HEK293 (cell line): ENCODE data around the gene CA10.

ENCODE experiments used
- CTCF ChIA-PET: fragments of 350-600 bp; formaldehyde crosslinking; extraction: SDS; loops from one replicate; lab custom pipeline; 2021; ENCODE audit warnings: antibody characterized with exemption; lab: Yijun Ruan, JAX
- POLR2A ChIA-PET: fragments of 300-600 bp; formaldehyde crosslinking; extraction: SDS; loops from one replicate; lab custom pipeline; 2020; ENCODE audit warnings: antibody characterized with exemption, inconsistent platforms; lab: Yijun Ruan, JAX
- H3K27ac ChIP-seq: fragments of 200-500 bp; sonication (Bioruptor generic); 2 replicates; pipeline ENCODE4 v1.5.1; 2014; ENCODE audit warnings: low read depth, low read length, control low read depth, inconsistent platforms; ENCODE audit errors: extremely low read depth
- H3K36me3 ChIP-seq, 2 experiments: fragments of 200-500 bp in 1 of 2; sonication (Bioruptor generic) in 1 of 2; 1 replicate in 1 of 2; 2 replicates in 1 of 2; pipeline ENCODE4 v1.5.1; 2014 to 2017; ENCODE audit warnings: inconsistent platforms in 2 of 2, low read length in 2 of 2; ENCODE audit not compliant: control insufficient read depth in 2 of 2, insufficient read depth in 1 of 2
- H3K4me1 ChIP-seq: fragments of 200-500 bp; sonication (Bioruptor generic); 2 replicates; pipeline ENCODE4 v1.5.1; 2014; ENCODE audit warnings: mild to moderate bottlenecking, low read length, inconsistent platforms; ENCODE audit not compliant: control insufficient read depth, insufficient read depth
- H3K4me3 ChIP-seq: 2 replicates; pipeline ENCODE4 v1.5.1; 2011; ENCODE audit warnings: low read depth, mild to moderate bottlenecking, control low read depth, low read length, moderate library complexity
- H3K9me3 ChIP-seq: fragments of 200-500 bp; sonication (Bioruptor generic); 2 replicates; pipeline ENCODE4 v1.5.1; 2014; ENCODE audit warnings: low read depth, low read length, inconsistent platforms; ENCODE audit not compliant: control insufficient read depth, insufficient read depth
- HIC1 ChIP-seq: fragments of 450-650 bp; formaldehyde crosslinking; IDR thresholded peaks from 2 replicates; pipeline ENCODE4 v1.5.1; 2016; ENCODE audit warnings: missing biosample characterization, missing genetic modification characterization
- HOXA7 ChIP-seq: sonication (generic); formaldehyde crosslinking; IDR thresholded peaks from 2 replicates; pipeline ENCODE4 v1.8.1; 2022; ENCODE audit warnings: missing genetic modification reagents, borderline replicate concordance
- KLF1 ChIP-seq: fragments of 450-650 bp; formaldehyde crosslinking; IDR thresholded peaks from 2 replicates; pipeline ENCODE4 v1.5.1; 2016; ENCODE audit warnings: missing biosample characterization, missing genetic modification characterization
- PATZ1 ChIP-seq: fragments of 450-650 bp; formaldehyde crosslinking; IDR thresholded peaks from 2 replicates; pipeline ENCODE4 v1.5.1; 2016; ENCODE audit warnings: missing biosample characterization, missing genetic modification characterization
- ZBTB17 ChIP-seq: fragments of 450-650 bp; formaldehyde crosslinking; IDR thresholded peaks from 2 replicates; pipeline ENCODE4 v1.5.1; 2016; ENCODE audit warnings: missing biosample characterization, missing genetic modification characterization
- ZBTB44 ChIP-seq: fragments of 450-650 bp; IDR thresholded peaks from 2 replicates; pipeline ENCODE4 v1.5.1; 2018; ENCODE audit warnings: missing biosample characterization, mild to moderate bottlenecking, missing genetic modification characterization
- ZBTB7A ChIP-seq: fragments of 450-650 bp; formaldehyde crosslinking; IDR thresholded peaks from 2 replicates; pipeline ENCODE4 v1.5.1; 2016; ENCODE audit warnings: low read depth, missing biosample characterization, missing genetic modification characterization
- ZNF112 ChIP-seq: fragments of 450-650 bp; formaldehyde crosslinking; IDR thresholded peaks from 2 replicates; pipeline ENCODE4 v1.5.0; 2017; ENCODE audit warnings: missing biosample characterization, missing genetic modification characterization
- ZNF132 ChIP-seq: fragments of 450-650 bp; formaldehyde crosslinking; IDR thresholded peaks from 2 replicates; pipeline ENCODE4 v1.5.1; 2017; ENCODE audit warnings: missing biosample characterization, missing genetic modification characterization, borderline replicate concordance
- ZNF280D ChIP-seq: fragments of 450-650 bp; formaldehyde crosslinking; IDR thresholded peaks from 2 replicates; pipeline ENCODE4 v1.5.1; 2016; ENCODE audit warnings: missing biosample characterization, missing genetic modification characterization
- ZNF335 ChIP-seq: fragments of 450-650 bp; formaldehyde crosslinking; conservative IDR thresholded peaks from 2 replicates; pipeline ENCODE4 v1.5.1; 2016; ENCODE audit warnings: missing biosample characterization, missing genetic modification characterization
- ZNF341 ChIP-seq: fragments of 450-650 bp; formaldehyde crosslinking; IDR thresholded peaks from 2 replicates; pipeline ENCODE4; 2016; ENCODE audit warnings: low read depth, missing biosample characterization, missing genetic modification characterization
- ZNF518A ChIP-seq: fragments of 450-650 bp; formaldehyde crosslinking; conservative IDR thresholded peaks from 2 replicates; pipeline ENCODE4 v1.5.1; 2016; ENCODE audit warnings: low read depth, missing biosample characterization, missing genetic modification characterization
- ZNF544 ChIP-seq: fragments of 450-650 bp; formaldehyde crosslinking; IDR thresholded peaks from 2 replicates; pipeline ENCODE4 v1.5.0; 2017; ENCODE audit warnings: missing biosample characterization, missing genetic modification characterization
- ZXDB ChIP-seq: fragments of 450-650 bp; formaldehyde crosslinking; IDR thresholded peaks from 2 replicates; pipeline ENCODE4 v1.5.1; 2016; ENCODE audit warnings: missing biosample characterization, missing genetic modification characterization

The CA10 gene

GRCh38 chr17:51748749-51749604 is 409.5 kb downstream of the CA10 start (continued):
- TF ChIP-seq HIC1 (tag by site-specific recombination) (no peak), ZNF335 (tag by site-specific recombination) (no peak), ZNF341 (tag by site-specific recombination) (no peak), ZNF112 (tag by site-specific recombination) (no peak)

- H3K27ac ChIP-seq = peak overlapping the region; percentile 6; the same call in 1 of the 2 replicates
- H3K4me1 ChIP-seq = peaks cover 23% of the 10 kb centered on the region
- H3K9me3 ChIP-seq = no peaks in the 10 kb centered on the region
- H3K36me3 ChIP-seq = no peaks in the 10 kb centered on the region
- H3K4me3 ChIP-seq = no peak overlapping the region
- POLR2A ChIA-PET = no interaction called here
- TF ChIP-seq ZBTB44 (tag by site-specific recombination) = no peak
- TF ChIP-seq HOXA7 (CRISPR knock-in tag) = no peak
- peak; percentile 81 for TF ChIP-seq ZNF335 (tag by site-specific recombination)
- TF ChIP-seq ZNF280D (tag by site-specific recombination) = no peak
- no peak for TF ChIP-seq ZNF544
- CTCF ChIA-PET = interaction anchor here (0.6 to 4.7 kb wide), 3 partner anchors 12 to 51 kb away, joined by 3 to 25 read pairs (median 4); no protein-coding TSS in a partner anchor
Measured at GRCh38 chr17:51746421-51746820, 412.1 kb downstream of the CA10 start.

- Histone ChIP-seq H3K9me3 (no peaks in the 10 kb centered on the region), H3K27ac (peak overlapping the region; percentile 6; the same call in 1 of the 2 replicates), H3K36me3 (no peaks in the 10 kb centered on the region), H3K4me3 (no peak overlapping the region), H3K4me1 (peaks cover 28% of the 10 kb centered on the region)
- ChIA-PET POLR2A (interaction anchor here (0.7 kb wide), 1 partner anchor 9 kb away, joined by 3 read pairs; no protein-coding TSS in a partner anchor), CTCF (interaction anchor here (0.6 to 4.7 kb wide), 2 partner anchors 19 to 371 kb away, joined by 3 to 25 read pairs; no protein-coding TSS in a partner anchor)
- TF ChIP-seq KLF1 (tag by site-specific recombination) = no peak
- TF ChIP-seq PATZ1 (tag by site-specific recombination) = no peak
- TF ChIP-seq ZNF518A (tag by site-specific recombination) = peak; percentile 28; the same call in 1 of the 2 replicates
- TF ChIP-seq ZXDB (tag by site-specific recombination) = 0 out of 2 replicates have a peak, but pooled peaks have one; percentile 22
- TF ChIP-seq ZNF132 (tag by site-specific recombination) = no peak
- TF ChIP-seq ZBTB7A (tag by site-specific recombination) = no peak
- peak; percentile 98 for TF ChIP-seq ZBTB17 (tag by site-specific recombination)
Measured at GRCh38 chr17:51745993-51746392, 412.5 kb downstream of the CA10 start.
